NCI-H2029 treated with DMSO at 0.1 percent for 48 hours (cell line): ENCODE data around the gene SOBP.
A peak's percentile ranks its signal among the peaks of the same experiment; 100 is the strongest.

Experiments
- DNase-seq: peaks from one replicate; lab custom pipeline; 2025; lab: John Stamatoyannopoulos, UW

The SOBP gene

DNA sequence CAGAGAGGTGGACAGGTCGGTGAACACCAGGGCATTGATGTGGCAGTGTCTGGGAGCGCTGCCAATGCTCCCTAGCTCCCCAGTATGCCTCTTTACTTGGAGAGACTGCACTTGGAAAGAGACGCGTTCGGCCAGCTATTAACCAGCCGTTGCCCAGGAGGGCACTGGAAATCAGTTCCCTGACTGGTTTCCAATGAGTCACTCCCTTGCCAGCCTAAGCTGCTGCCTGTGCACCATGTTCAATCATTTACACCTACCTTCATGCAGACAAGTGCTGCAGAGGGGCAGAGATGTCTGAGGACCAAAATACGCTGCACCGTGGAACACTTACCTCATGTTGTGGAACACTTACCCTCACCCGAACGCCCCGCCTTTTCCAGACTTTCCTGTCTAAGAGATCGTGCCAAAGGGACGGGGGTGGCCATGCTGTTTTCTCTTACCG lies 151.6 kb downstream of the SOBP start:
- no peak for DNase-seq

DNA sequence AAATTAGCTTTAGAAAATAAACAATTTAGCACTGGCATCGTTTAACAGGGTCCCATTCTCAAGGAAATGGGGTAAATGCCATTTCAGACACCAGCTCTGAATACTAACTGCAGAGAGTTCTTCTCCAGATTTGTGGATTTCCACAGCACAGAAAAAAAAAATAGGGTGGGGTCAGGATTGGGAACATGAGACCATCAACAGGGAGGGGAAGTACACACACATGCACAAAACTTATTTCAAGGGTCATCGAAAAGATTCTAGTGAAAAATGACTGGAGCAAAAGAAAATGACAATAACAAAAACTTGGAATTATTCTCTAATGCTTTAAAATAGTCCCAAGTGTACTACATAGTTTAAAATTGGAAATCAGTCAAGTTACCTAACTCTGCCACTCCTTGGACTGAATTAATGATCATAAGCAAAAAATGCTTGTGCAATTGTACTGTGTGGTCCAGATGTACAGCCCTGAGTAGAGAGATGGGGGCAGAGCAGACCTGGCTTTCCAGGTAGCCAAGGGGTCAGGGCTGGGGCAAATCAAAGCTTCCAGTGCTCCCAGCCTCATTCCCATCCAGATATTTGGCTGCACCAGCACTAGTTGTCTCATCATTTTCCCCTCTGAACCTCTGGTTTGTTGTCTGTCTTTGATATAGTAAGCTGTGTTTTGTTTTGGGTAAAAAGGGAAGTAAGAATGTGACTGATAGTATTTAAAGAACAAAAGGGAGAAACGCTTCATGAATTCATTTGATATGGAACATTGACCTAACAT lies 152.4 kb downstream of the SOBP start:
- DNase-seq, result no peak

- no peak for DNase-seq
These were observed 153.0 kb downstream of the SOBP start for GRCh38 chr6:107642861-107643328.

DNA sequence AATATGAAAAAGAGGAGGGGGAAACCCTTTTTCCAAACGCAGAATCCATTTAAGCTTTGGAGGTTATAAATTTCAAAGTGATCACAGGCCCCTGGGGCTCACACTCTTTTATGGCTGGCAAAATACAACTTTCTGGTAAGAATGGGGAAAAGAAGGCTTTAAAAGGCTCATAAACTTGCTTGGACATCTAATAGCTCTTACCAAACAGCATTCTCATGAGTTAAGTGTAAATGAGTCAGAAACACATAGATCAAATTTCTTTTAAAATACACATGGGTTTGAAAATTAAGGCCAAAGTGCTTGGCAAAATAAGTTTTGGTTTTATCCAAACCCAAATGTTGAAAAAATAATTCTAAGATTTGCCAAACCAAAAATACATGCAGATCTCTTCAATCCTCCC lies 154.6 kb downstream of the SOBP start:
- DNase-seq, result no peak

GRCh38 chr6:107645740-107646139 lies 155.8 kb downstream of the SOBP start:
- DNase-seq, result no peak

- no peak for DNase-seq
These were observed 156.3 kb downstream of the SOBP start for GRCh38 chr6:107646176-107646575.

- no peak for DNase-seq
These were observed 157.0 kb downstream of the SOBP start for GRCh38 chr6:107646776-107647438.

DNA sequence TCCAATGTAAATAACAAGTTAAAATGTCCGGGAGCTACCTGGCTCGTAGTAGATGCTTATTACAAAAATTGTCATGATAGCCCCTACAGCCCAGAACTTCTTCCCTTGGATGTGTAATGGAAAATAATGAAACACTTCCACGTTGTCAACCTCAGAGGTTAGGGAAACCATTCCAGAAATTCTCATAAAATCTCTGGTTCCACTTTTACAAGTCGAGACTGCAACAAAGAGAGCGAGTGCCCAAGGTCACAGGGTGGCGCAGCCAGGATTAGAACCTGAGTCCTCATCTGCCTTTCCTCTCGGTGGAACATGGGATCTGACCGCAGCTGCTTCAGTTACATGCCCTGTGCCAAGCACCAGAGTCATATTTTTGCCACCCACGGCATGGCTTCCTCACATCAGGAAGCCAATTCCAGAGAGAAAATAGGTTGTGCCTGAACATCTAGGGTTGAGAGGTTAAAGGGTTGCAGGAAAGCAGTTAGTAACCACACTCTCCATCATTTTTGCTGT lies 157.6 kb downstream of the SOBP start:
- no peak for DNase-seq

GRCh38 chr6:107648983-107649382 lies 159.1 kb downstream of the SOBP start:
- no peak for DNase-seq

DNA sequence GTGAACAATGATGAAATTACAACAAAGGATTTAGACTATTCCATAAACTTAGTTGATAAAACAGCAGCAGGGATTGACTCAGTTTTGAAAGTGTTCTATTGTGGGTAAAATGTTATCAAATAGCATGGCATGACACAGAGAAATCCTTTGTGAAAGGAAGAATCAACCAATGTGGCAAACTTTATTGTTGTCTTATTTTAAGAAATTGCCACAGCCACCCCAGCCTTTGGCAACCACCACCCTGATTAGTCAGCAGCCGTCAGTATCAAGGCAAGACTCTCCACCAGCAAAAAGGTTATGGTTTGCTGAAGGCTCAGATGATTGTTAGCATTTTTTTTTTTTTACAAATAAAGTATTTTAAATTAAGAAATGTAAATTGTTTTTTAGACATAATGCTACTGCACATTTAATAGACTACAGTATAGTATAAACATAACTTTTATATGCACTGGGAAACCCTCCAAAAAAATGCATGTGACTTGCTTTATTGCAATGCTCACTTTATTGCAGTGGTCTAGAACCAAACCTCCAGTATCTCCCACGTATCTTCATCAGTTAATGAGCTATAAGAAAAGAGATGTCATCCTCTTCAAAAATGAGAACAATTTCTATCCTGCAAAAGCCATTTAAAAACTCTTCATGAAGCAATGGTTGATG lies 162.7 kb downstream of the SOBP start:
- no peak for DNase-seq

- DNase-seq, result no peak
These were observed 163.3 kb downstream of the SOBP start for GRCh38 chr6:107653183-107653580.

GRCh38 chr6:107653861-107654394 lies 164.0 kb downstream of the SOBP start:
- no peak for DNase-seq

DNA sequence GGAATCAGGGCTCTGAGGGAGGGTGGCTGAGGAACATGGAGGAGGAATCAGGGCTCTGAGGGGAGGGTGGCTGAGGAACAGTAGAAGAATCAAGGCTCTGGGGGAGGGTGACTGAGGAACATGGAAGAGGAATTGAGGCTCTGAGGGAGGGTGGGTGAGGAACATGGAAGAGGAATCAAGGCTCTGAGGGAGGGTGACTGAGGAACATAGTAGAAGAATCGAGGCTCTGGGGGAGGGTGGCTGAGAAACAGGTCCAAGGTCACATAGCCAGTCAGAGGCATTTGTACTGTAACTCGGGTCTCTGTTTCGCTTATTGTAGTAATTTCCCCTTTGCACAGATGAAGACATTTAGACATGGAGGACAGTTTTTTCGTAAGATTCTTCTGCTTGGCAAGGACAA lies 164.8 kb downstream of the SOBP start:
- DNase-seq, result no peak

GRCh38 chr6:107655245-107655644 lies 165.3 kb downstream of the SOBP start:
- DNase-seq, result no peak

GRCh38 chr6:107655864-107656263 lies 165.9 kb downstream of the SOBP start:
- DNase-seq, result no peak

DNA sequence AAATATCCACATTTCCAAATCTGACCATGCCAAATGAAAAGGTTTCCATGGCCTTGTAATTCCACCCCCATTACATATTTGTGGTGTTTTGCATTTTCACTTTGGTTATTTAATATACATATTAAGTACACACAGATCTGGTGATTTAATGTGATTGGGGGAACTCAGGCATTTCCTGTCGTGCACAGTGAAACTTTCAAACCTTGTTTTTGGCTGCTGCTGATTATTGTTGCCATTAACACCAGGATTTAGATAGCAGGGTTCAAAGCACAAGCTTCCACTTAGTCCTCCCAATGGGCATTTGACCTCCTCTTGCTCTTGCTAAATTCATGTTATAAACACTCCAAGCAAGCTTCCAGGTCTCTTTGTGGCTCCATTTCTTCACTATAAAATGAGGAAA lies 166.5 kb downstream of the SOBP start:
- DNase-seq, result no peak

GRCh38 chr6:107656883-107657282 lies 167.0 kb downstream of the SOBP start:
- no peak for DNase-seq

DNA sequence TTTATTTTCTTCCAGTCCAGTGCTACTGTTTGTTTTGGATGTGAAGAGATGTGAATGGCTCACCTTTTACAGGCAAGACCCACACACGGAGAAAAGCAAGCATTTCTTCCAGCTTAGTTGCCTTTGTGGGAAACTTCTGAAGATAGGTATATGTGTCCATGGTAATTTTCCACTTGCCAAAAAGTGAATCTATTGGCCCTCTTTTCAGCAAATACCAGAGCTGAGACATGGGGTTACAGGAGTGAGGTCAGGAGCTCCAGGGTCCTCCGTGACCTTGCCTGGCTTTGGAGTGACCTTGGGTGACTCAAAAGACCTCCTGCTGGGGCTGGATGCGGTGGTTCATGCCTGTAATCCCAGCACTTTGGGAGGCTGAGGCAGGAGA lies 167.4 kb downstream of the SOBP start:
- no peak for DNase-seq

- DNase-seq, result peak; percentile 75
These were observed 168.0 kb downstream of the SOBP start for GRCh38 chr6:107657755-107658461.

GRCh38 chr6:107658920-107659865 lies 169.3 kb downstream of the SOBP start:
- DNase-seq, result peak; percentile 82

GRCh38 chr6:107660839-107661238 lies 170.9 kb downstream of the SOBP start:
- DNase-seq, result no peak
